Stimulated activated CD8-positive, alpha-beta memory T cell treated with anti-CD3 and anti-CD28 coated beads, Interleukin-4, amount 100 ng/mL, for 24 hours (primary cell): ENCODE results near the gene ARHGEF26.

Experiments
- DNase-seq: peaks from one replicate; pipeline ENCODE4 v3.0.0-alpha.2; 2020; ENCODE audit warnings: low read depth

The ARHGEF26 gene

GRCh38 chr3:154254527-154254926, 133.3 kb downstream of the ARHGEF26 start:
- no peak for DNase-seq

- DNase-seq, result no peak
Measured at GRCh38 chr3:154273381-154273780, 152.2 kb downstream of the ARHGEF26 start.

GRCh38 chr3:154274348-154274747, 153.2 kb downstream of the ARHGEF26 start:
- DNase-seq, result no peak

GRCh38 chr3:154275292-154275691, 154.1 kb downstream of the ARHGEF26 start:
- DNase-seq, result no peak

- DNase-seq, result no peak
Measured at GRCh38 chr3:154275965-154276364, 154.8 kb downstream of the ARHGEF26 start.

- no peak for DNase-seq
Measured at GRCh38 chr3:154280161-154280560, 159.0 kb downstream of the ARHGEF26 start.

- no peak for DNase-seq
Measured at GRCh38 chr3:154285221-154285620, 164.0 kb downstream of the ARHGEF26 start.

GRCh38 chr3:154290187-154290586, 169.0 kb downstream of the ARHGEF26 start:
- DNase-seq, result no peak

- no peak for DNase-seq
Measured at GRCh38 chr3:154294016-154294415, 172.8 kb downstream of the ARHGEF26 start.

- DNase-seq, result no peak
Measured at GRCh38 chr3:154301561-154301960, 180.4 kb downstream of the ARHGEF26 start.

GRCh38 chr3:154304116-154304786, 183.1 kb downstream of the ARHGEF26 start:
- no peak for DNase-seq

- no peak for DNase-seq
Measured at GRCh38 chr3:154304936-154305335, 183.7 kb downstream of the ARHGEF26 start.

- DNase-seq, result no peak
Measured at GRCh38 chr3:154307363-154307762, 186.2 kb downstream of the ARHGEF26 start.
